Right lobe of liver (tissue), 6 donors: Measurements from ENCODE around the gene SCNN1A. TPM values are rescaled to one million over a fixed set of nuclear protein-coding genes. Genes with fewer than 3 reads are reported as not detected.
A peak's percentile ranks its signal among the peaks of the same experiment; 100 is the strongest.

Experiments used
- ATAC-seq, 4 donors: fragments of 200-7000 bp; cut with Tn5 transposase; one replicate each; pipeline ENCODE4 v1.9.1; 2020; ENCODE audit warnings: mild to moderate bottlenecking in 4 of 4, moderate library complexity in 4 of 4
- DNase-seq, 3 donors: peaks; one replicate each; pipeline ENCODE4 v3.0.0-alpha.2; 2020
- H3K27ac ChIP-seq, 3 donors: fragments of 200-600 bp; one replicate each; pipeline ENCODE4 v1.8.0; 2022
- H3K27me3 ChIP-seq, 2 donors: fragments of 200-600 bp; one replicate each; pipeline ENCODE4 v1.8.0; 2022
- H3K36me3 ChIP-seq, 4 donors: fragments of 200-600 bp; sonication (generic) in 1 of 4; one replicate each; pipeline versions ENCODE4 v1.5.1 to v1.8.0; 2017 to 2022; ENCODE audit warnings: control low read depth in 1 of 4
- H3K4me1 ChIP-seq, 4 donors: fragments of 200-600 bp; sonication (generic) in 1 of 4; one replicate each; pipeline versions ENCODE4 v1.5.1 to v1.8.0; 2017 to 2022; ENCODE audit warnings: control low read depth in 1 of 4
- H3K4me3 ChIP-seq, 3 donors: fragments of 200-600 bp; one replicate each; pipeline ENCODE4 v1.8.0; 2022
- H3K9me3 ChIP-seq, 4 donors: fragments of 200-600 bp; sonication (generic) in 1 of 4; one replicate each; pipeline versions ENCODE4 v1.5.1 to v1.8.0; 2017 to 2022; ENCODE audit warnings: control low read depth in 1 of 4
- CTCF ChIP-seq, 4 donors: fragments of 200-600 bp in 3 of 4; fragments of 450-650 bp in 1 of 4; IDR thresholded peaks; one replicate each; pipeline versions ENCODE4 v1.5.1 to v1.8.0; 2016 to 2022; ENCODE audit warnings: antibody characterized with exemption in 4 of 4, mild to moderate bottlenecking in 2 of 4
- POLR2A ChIP-seq: fragments of 450-650 bp; IDR thresholded peaks from one replicate; pipeline ENCODE4 v1.6.1; 2017; ENCODE audit warnings: antibody characterized with exemption, mild to moderate bottlenecking
- WGBS: methylation state at CpG from one replicate; pipeline ENCODE4 v1.1.6; 2018; ENCODE audit warnings: low coverage, low lambda C conversion rate; ENCODE audit not compliant: insufficient coverage; ENCODE audit errors: missing lambda C conversion rate; 5-methylcytosine and 5-hydroxymethylcytosine counted together
- intact Hi-C, 2 donors: fragments of 100-400 bp; cut with DNase I; formaldehyde crosslinking; loops; one replicate each; pipeline versions ENCODE4 v1.11.2 to v1.14.1; 2022
- total RNA-seq, 6 experiments: library from RNA; depleted of rRNA in 2 of 6; stranded (reverse); fragments of >200 nt in 2 of 6; fragmentation: NEBNext Ultra II Directional in 3 of 6; extraction: Animal tissue kit (Norgen Biotek cat#: 25700) in 3 of 6; gene quantifications; one replicate each; pipeline versions ENCODE4 v1.1.0 to v1.2.4, GENCODE V29; 2016 to 2023
- donor health status: DM: no; HTN: yes; CAD: no.
- donor health status: DM: no; HTN: no; CAD: no.
- donor health status: DM: no; HTN: no; CAD: no.
- donor health status: DM: no; HTN: yes; CAD: no.
- donor health status: DM: no; HTN: yes; CAD: no.

SCNN1A gene
- total RNA-seq, 6 experiments from 2014 or later: 2.1 to 9.5 (median 6.0) TPM

GRCh38 chr12:6361834-6362233 is 13.5 kb downstream of the SCNN1A start:
- H3K4me3 ChIP-seq: peak overlapping the region in 1 of 3 donors; percentile 6
- no peak for TF ChIP-seq CTCF (IDR thresholded peaks at IDR 0.05)
- peak; percentile 80 for TF ChIP-seq POLR2A
- intact Hi-C loops: no loop called here
- H3K4me1 ChIP-seq: peaks cover 0 to 50% (median 20%) of the 10 kb centered on the region in 4 donors
- ATAC-seq (peak; percentile 43 to 63 (median 50)), DNase-seq (peak; percentile 87 to 88 (median 87))
- no peaks in the 10 kb centered on the region for H3K36me3 ChIP-seq
- 8% methylated on average over 5 of the region's 14 CpGs for WGBS
- H3K9me3 ChIP-seq: no peaks in the 10 kb centered on the region
- no peaks in the 10 kb centered on the region for H3K27me3 ChIP-seq
- H3K27ac ChIP-seq: peak overlapping the region; percentile 84 to 92 (median 91)

- DNase-seq (no peak), ATAC-seq (peak in 1 of 4 donors; percentile 5)
- Histone ChIP-seq H3K4me3 (no peak overlapping the region), H3K4me1 (peaks cover 0 to 50% (median 20%) of the 10 kb centered on the region in 4 donors), H3K36me3 (no peaks in the 10 kb centered on the region), H3K27me3 (no peaks in the 10 kb centered on the region), H3K27ac (peak overlapping the region; percentile 84 to 92 (median 91)), H3K9me3 (no peaks in the 10 kb centered on the region)
- 31% methylated on average over 9 of the region's 11 CpGs for WGBS
- no peak for TF ChIP-seq CTCF (IDR thresholded peaks at IDR 0.05)
- TF ChIP-seq POLR2A: no peak
- intact Hi-C loops: no loop called here
Measured at GRCh38 chr12:6360578-6361490, 14.5 kb downstream of the SCNN1A start.

- intact Hi-C loops: no loop called here
- TF ChIP-seq CTCF (IDR thresholded peaks at IDR 0.05) (no peak), POLR2A (peak; percentile 81)
- Histone ChIP-seq H3K9me3 (no peaks in the 10 kb centered on the region), H3K27me3 (no peaks in the 10 kb centered on the region), H3K4me3 (peak overlapping the region in 2 of 3 donors; percentile 5 to 16), H3K27ac (peak overlapping the region; percentile 84 to 92 (median 91)), H3K4me1 (peaks cover 0 to 50% (median 20%) of the 10 kb centered on the region in 4 donors), H3K36me3 (no peaks in the 10 kb centered on the region)
- WGBS: 22% methylated on average over 5 of the region's 7 CpGs
- peak; percentile 68 to 86 (median 78) for ATAC-seq
- peak; percentile 67 to 92 (median 83) for DNase-seq
Measured at GRCh38 chr12:6360080-6360571, 15.2 kb downstream of the SCNN1A start.

- no peak for ATAC-seq
- no peaks in the 10 kb centered on the region for H3K27me3 ChIP-seq
- TF ChIP-seq POLR2A: no peak
- intact Hi-C loops: no loop called here
- H3K4me1 ChIP-seq: peaks cover 0 to 46% (median 20%) of the 10 kb centered on the region in 4 donors
- no peak for DNase-seq
- H3K4me3 ChIP-seq: no peak overlapping the region
- 31% methylated on average over 1 of the region's 1 CpG for WGBS
- H3K9me3 ChIP-seq: no peaks in the 10 kb centered on the region
- H3K36me3 ChIP-seq: no peaks in the 10 kb centered on the region
- peak overlapping the region; percentile 59 to 92 (median 91) for H3K27ac ChIP-seq
Measured at GRCh38 chr12:6358881-6359280, 16.5 kb downstream of the SCNN1A start.

- no peak overlapping the region for H3K27ac ChIP-seq
- no peak for TF ChIP-seq CTCF (IDR thresholded peaks at IDR 0.05)
- no peak for TF ChIP-seq POLR2A
- H3K9me3 ChIP-seq: no peaks in the 10 kb centered on the region
- intact Hi-C loops: no loop called here
- H3K4me3 ChIP-seq: no peak overlapping the region
- peaks cover 0 to 32% (median 10%) of the 10 kb centered on the region in 4 donors for H3K4me1 ChIP-seq
- ATAC-seq (no peak), DNase-seq (no peak)
- 73% methylated on average over 1 of the region's 5 CpGs for WGBS
- no peaks in the 10 kb centered on the region for H3K27me3 ChIP-seq
- H3K36me3 ChIP-seq: no peaks in the 10 kb centered on the region
Measured at GRCh38 chr12:6356374-6356820, 19.0 kb downstream of the SCNN1A start.
